LoVo (cell line): ENCODE measurements around the gene INO80E.
A peak's percentile ranks its signal among the peaks of the same experiment; 100 is the strongest.

Experiments used
- DNase-seq: peaks from one replicate; pipeline ENCODE4 v3.0.0-alpha.2; 2016; ENCODE audit warnings: low spot score

The INO80E gene

GRCh38 chr16:29993191-29993902 lies 2.7 kb upstream of the INO80E start:
- no peak for DNase-seq

DNA sequence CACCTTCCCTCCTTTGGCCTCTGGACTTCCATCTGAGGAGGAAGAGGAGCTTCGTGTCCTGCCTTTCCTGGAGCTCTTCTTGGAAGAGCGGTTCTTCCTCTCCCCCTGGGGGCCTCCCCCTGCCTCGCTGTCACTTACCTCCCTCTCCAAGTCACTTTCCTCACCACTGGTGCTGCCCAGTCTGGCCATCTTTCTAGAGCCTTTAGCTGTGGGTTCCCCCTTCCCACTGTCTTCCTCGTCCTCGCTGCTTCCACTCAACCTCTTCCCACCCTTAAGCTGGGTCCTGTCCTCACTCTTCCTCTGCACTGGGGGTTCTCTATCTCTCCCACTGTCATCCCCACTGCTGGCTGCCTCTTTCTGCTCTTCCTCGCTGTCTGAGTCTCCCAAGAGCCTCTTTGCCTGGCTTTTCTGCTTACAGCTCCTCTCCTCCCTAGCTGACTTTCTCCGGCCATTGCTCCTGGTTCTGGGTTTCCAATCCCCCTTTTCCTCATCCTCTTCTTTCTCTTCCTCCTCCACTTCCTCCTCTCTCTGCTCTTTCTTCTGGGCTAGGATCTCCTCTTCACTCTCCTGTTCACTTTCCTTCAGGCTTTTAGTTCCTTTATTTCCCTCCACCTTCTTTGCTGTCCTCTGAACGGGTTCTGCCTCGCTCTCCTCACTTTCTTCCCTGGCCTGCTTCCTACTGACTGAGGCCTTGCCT lies 2.0 kb upstream of the INO80E start:
- DNase-seq, result no peak

GRCh38 chr16:29994600-29995323 lies 1.3 kb upstream of the INO80E start:
- DNase-seq, result peak; percentile 58

DNA sequence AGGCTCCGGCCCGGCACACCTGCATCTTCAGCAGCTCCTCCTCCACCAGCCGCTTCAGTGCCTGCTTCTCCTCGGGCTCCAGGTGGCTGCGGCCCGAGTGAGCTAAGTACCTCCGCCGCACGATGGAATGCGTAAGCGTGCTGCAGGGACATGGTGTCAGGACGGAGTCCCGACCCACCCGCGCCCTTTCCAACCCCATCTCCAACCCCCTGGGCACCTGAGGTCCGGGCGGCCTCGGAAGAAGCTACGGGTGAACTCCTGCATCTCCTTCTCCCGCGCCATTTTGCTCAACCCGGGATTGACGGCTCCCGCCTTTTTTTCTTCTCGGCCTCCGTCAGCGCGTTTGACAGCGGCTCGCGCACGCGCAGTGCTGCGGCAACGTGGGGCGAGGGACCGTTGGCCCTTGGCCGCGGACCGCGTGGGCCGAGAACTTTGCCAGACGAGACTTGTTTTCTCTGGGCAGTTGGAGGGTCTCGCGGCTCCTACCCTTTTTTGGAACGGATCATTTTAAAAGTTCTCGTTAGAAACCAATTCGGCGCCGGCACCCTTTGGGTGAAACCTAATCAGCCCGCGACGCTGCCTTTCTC lies 624 bp upstream of the INO80E start, which contains the start of gene HIRIP3:
Gene HIRIP3 (minus strand): TSS at position 294 of the 587 bp plus-strand sequence. CDS start 12 bp downstream, at position 282.
- peak; percentile 84 for DNase-seq

DNA sequence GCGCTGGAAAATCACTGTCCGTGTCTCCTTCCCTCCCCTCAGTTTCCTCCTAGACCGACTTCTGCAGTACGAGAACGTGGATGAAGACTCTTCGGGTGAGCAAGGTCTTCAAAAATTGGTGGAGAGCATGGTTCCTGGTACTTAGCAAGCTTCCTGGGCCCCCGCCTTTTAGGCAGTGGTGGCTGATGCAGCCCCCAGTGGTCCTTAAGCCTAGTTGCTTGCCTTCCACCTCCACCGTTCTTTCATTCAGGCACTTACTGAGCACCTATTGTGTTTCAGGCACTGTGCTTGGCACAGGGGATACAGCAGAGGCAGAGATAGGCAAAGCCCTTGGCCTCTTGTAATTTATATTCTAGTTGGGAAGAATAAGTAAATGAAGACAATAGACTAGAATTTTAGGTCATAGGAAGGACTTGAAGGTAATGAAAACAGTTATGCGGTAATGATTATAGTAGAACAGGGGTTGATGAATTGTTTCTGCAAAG lies 767 bp downstream of the INO80E start:
- no peak for DNase-seq

- no peak for DNase-seq
These were observed 3.6 kb downstream of the INO80E start for GRCh38 chr16:29999605-30000004.

GRCh38 chr16:30000735-30001631 lies 4.9 kb downstream of the INO80E start:
- DNase-seq, result no peak

- DNase-seq, result no peak
These were observed 6.7 kb downstream of the INO80E start for GRCh38 chr16:30002614-30003346.

DNA sequence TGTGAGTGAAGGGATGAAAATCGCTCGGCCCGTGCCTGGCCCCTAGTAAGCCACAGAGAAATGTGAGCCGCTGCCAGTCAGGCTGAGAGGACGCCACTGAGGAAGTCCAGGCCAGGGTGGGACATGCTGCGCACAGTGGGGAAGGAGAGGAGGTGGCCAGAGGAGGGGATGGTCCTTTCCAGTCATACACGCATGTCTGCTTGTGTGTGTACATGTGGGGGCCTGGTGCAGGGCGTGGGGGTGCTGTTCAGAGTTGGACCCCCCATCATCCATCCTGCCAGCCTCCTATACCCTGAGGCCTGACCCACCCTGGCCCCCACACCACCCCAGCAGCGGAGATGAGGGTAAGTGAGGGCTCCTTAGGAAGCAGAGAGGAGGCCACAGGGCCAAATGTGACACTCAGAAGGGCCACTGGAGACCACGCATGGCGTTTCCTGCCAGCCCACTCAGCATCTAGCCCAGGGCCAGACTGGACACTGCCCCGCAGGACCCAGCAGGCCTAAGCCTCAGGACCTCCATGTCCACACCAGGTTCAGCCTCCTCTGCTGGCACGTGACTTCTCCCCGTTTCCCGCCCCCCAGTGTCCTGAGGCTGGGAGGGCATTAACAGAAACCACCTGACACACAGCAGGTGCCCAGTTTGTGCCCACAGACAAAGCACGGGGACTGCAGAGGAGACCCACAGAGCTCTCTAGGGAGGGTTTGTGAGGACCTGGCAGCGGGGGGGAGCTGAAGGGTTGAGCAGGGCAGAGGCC lies 7.8 kb downstream of the INO80E start:
- DNase-seq, result no peak

GRCh38 chr16:30004424-30004776 lies 8.4 kb downstream of the INO80E start:
- no peak for DNase-seq

DNA sequence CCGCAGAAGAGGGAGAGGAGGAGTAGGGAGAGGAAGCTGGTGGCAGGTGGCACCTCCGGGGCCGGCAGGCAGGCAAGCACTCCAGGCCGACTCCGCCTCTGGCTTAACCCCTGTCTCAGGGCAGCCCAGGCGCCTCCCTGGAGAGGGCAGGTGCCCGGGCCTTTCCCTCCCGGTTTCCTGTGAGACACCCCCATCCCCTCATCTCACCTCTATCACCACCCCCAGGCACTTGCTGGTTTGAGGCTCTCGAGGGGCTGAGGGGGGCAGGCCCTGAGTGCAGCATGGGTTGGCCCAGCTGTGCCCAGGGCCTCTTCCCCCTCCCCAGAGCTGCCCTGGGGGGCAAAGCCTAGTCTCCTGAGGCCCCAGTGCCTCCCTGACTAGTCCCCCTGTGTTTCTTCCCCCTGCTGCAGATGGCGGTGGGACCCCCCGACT lies 8.8 kb downstream of the INO80E start:
- DNase-seq, result no peak

DNA sequence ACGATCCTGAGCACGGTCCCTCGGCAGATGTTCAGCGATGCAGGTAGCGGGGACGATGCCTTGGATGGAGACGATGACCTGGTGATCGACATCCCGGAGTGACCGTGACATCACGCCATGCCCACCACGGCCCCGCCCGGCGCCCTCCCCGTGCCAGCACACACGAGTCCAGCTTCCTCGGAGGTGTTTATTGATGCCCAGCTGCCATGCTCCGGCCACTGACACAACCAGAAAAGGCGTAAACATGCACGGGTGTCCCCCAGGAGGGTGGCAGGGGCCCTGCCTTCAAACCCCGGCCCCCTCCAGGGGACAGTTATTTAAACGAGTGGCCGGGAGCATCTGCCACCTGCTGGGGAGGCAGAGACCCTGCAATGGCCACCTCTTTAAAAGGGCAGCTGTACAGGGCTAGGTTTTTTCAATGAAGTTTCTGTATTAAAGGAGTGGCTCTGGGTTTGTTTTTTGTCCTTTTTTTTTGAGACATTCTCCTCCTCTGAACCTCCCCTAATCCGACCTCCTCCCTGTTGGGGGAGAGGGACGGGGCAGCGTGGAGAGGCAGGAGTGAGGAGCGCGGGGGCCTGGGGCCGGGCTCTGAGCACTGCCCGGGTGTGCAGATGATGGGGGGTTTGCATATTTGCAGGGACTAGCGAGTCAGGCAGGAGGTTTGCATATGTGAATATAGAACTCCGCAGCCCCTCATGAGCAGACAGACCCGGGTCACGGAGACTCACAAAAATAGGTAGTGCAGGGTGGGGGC lies 9.5 kb downstream of the INO80E start:
- peak; percentile 42 for DNase-seq

DNA sequence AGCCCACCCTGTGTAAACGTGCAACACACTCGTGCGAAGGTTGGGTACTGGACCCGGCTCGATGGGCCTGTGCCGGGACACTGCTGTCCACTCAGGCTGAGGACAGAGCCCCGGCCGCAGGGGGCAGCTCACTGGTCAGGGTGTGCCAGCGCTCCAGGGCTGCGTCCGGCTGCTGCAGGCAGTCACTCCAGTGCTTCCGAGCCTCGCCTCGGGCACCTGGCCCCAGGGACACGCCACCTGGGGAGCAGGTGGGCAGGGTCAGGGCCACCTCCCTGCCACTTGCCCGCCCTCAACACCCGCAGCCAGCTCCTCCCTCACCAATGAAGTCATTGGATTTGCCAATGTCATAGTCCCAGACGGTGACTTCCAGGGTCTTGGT lies 10.0 kb downstream of the INO80E start:
- DNase-seq, result no peak

GRCh38 chr16:30006659-30007377 lies 10.8 kb downstream of the INO80E start:
- DNase-seq, result no peak

- no peak for DNase-seq
These were observed 11.4 kb downstream of the INO80E start for GRCh38 chr16:30007378-30007895.

- DNase-seq, result no peak
These were observed 13.2 kb downstream of the INO80E start for GRCh38 chr16:30009085-30009862.
